GM11168 (cell line): ENCODE measurements around the gene ITGA6.

Experiments
- in situ Hi-C: fragments of 300-500 bp; cut with MboI; formaldehyde crosslinking; loops from one replicate; pipeline ENCODE4 v1.12.0; 2022; ENCODE audit warnings: low sequenced_read_pairs; ENCODE audit not compliant: unreplicated experiment

Gene ITGA6

GRCh38 chr2:172438741-172439508, 11.5 kb downstream of the ITGA6 start:
- in situ Hi-C loops = no loop called here

- in situ Hi-C loops = no loop called here
Observed at GRCh38 chr2:172439509-172439860, 12.1 kb downstream of the ITGA6 start.

GRCh38 chr2:172439911-172440310, 12.5 kb downstream of the ITGA6 start:
- in situ Hi-C loops = no loop called here

GRCh38 chr2:172440795-172441194, 13.4 kb downstream of the ITGA6 start:
- in situ Hi-C loops = no loop called here

GRCh38 chr2:172442072-172442895, 14.9 kb downstream of the ITGA6 start:
- in situ Hi-C loops = no loop called here

- in situ Hi-C loops = no loop called here
Observed at GRCh38 chr2:172445851-172446250, 18.5 kb downstream of the ITGA6 start.

- in situ Hi-C loops = no loop called here
Observed at GRCh38 chr2:172446474-172447063, 19.2 kb downstream of the ITGA6 start.

GRCh38 chr2:172447811-172448493, 20.6 kb downstream of the ITGA6 start:
- in situ Hi-C loops = no loop called here

GRCh38 chr2:172448544-172449267, 21.3 kb downstream of the ITGA6 start:
- in situ Hi-C loops = no loop called here

GRCh38 chr2:172449911-172450550, 22.6 kb downstream of the ITGA6 start:
- in situ Hi-C loops = no loop called here

- in situ Hi-C loops = no loop called here
Observed at GRCh38 chr2:172451923-172452322, 24.5 kb downstream of the ITGA6 start.

- in situ Hi-C loops = no loop called here
Observed at GRCh38 chr2:172452845-172453244, 25.5 kb downstream of the ITGA6 start.

GRCh38 chr2:172454404-172455120, 27.2 kb downstream of the ITGA6 start:
- in situ Hi-C loops = no loop called here

GRCh38 chr2:172455121-172455515, 27.7 kb downstream of the ITGA6 start:
- in situ Hi-C loops = no loop called here

GRCh38 chr2:172456002-172456401, 28.6 kb downstream of the ITGA6 start:
- in situ Hi-C loops = no loop called here

GRCh38 chr2:172457536-172457935, 30.1 kb downstream of the ITGA6 start:
- in situ Hi-C loops = no loop called here

- in situ Hi-C loops = no loop called here
Observed at GRCh38 chr2:172458561-172459124, 31.3 kb downstream of the ITGA6 start.

- in situ Hi-C loops = loop anchor here (10.0 kb wide), 1 partner anchor 286 kb away; no protein-coding TSS in a partner anchor
Observed at GRCh38 chr2:172460780-172461201, 33.4 kb downstream of the ITGA6 start.
